DND-41 (cell line): ENCODE results near the gene PLEKHA7.

Experiments
- ATAC-seq: fragments of 200-7000 bp; cut with Tn5 transposase; 3 replicates; pipeline ENCODE4 v1.9.1; 2021; ENCODE audit warnings: low read depth; ENCODE audit not compliant: insufficient read depth
- DNase-seq: peaks from one replicate; pipeline ENCODE4 v3.0.0-alpha.2; 2020
- H2AFZ ChIP-seq: 2 replicates; pipeline ENCODE4 v1.6.0; 2012; ENCODE audit warnings: low read depth, low read length
- H3K27ac ChIP-seq: 2 replicates; pipeline ENCODE4 v1.5.1; 2012; ENCODE audit warnings: low read length, inconsistent platforms
- H3K27me3 ChIP-seq: fragments of 200-600 bp; sonication (generic); 2 replicates; pipeline ENCODE4 v1.6.0; 2012; ENCODE audit warnings: low read length, mild to moderate bottlenecking, inconsistent platforms; ENCODE audit not compliant: insufficient read depth, poor library complexity
- H3K36me3 ChIP-seq: 2 replicates; pipeline ENCODE4 v1.5.1; 2012; ENCODE audit warnings: low read length, inconsistent platforms; ENCODE audit not compliant: insufficient read depth
- H3K4me1 ChIP-seq: 2 replicates; pipeline ENCODE4 v1.5.1; 2012; ENCODE audit warnings: mild to moderate bottlenecking, low read length; ENCODE audit not compliant: insufficient read depth
- H3K4me2 ChIP-seq: 2 replicates; pipeline ENCODE4 v1.6.0; 2012; ENCODE audit warnings: mild to moderate bottlenecking, moderate library complexity, low read length, inconsistent platforms; ENCODE audit not compliant: insufficient read depth
- H3K4me3 ChIP-seq, 2 experiments: fragments of 200-600 bp in 1 of 2; shearing (Covaris generic) in 1 of 2; 2 replicates each; pipeline ENCODE4 v1.5.1; 2012 to 2016; ENCODE audit warnings: inconsistent platforms in 2 of 2, low read length in 2 of 2, mild to moderate bottlenecking in 2 of 2, low read depth in 1 of 2, moderate library complexity in 1 of 2
- H3K79me2 ChIP-seq: 2 replicates; pipeline ENCODE4 v1.6.0; 2012; ENCODE audit warnings: low read length, inconsistent platforms; ENCODE audit not compliant: insufficient read depth
- H3K9ac ChIP-seq: 2 replicates; pipeline ENCODE4 v1.6.0; 2012; ENCODE audit warnings: low read depth, mild to moderate bottlenecking, inconsistent platforms, low read length, moderate library complexity
- H3K9me3 ChIP-seq: 2 replicates; pipeline ENCODE4 v1.5.1; 2012; ENCODE audit warnings: low read length, moderate library complexity, mild to moderate bottlenecking, inconsistent platforms; ENCODE audit not compliant: insufficient read depth, severe bottlenecking
- H4K20me1 ChIP-seq: 2 replicates; pipeline ENCODE4 v1.6.0; 2012; ENCODE audit warnings: low read length; ENCODE audit not compliant: insufficient read depth
- EZH2 ChIP-seq: IDR thresholded peaks from 3 replicates; pipeline ENCODE4 v1.6.1; 2012; ENCODE audit warnings: borderline replicate concordance, low read depth, mild to moderate bottlenecking, moderate library complexity, low read length, inconsistent platforms; ENCODE audit not compliant: severe bottlenecking
- TF ChIP-seq, protein P1 (sequence below): IDR thresholded peaks from 2 replicates; pipeline ENCODE4 v1.5.1; 2012; ENCODE audit warnings: borderline replicate concordance, low read length, moderate library complexity, mild to moderate bottlenecking; ENCODE audit not compliant: poor library complexity, severe bottlenecking; ENCODE audit errors: extremely low read depth

Gene PLEKHA7

DNA sequence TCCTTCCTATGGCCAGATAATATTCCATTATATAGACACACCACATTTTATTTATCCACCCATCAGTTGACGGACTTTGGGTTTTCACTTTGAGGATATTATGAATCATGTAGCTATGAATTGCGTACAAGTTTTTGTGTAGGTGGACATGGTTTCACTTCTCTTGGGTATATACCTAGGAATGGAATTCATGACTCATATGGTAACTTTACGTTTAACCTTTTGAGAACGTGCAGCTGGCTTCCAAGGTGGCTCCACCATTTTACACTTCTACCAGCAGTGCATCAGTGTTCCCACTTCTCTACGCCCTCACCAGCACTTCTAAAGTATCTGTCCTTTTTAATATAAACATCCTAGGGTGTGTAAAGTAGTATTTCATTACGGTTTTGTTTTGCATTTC lies 112.0 kb downstream of the PLEKHA7 start:
- Histone ChIP-seq H2AFZ (no peak overlapping the region), H3K27ac (no peak overlapping the region), H3K9me3 (no peaks in the 10 kb centered on the region), H3K79me2 (no peaks in the 10 kb centered on the region), H3K4me1 (no peaks in the 10 kb centered on the region), H3K9ac (no peak overlapping the region), H3K27me3 (peaks cover 7% of the 10 kb centered on the region), H3K36me3 (no peaks in the 10 kb centered on the region), H3K4me3 (no peak overlapping the region), H4K20me1 (no peaks in the 10 kb centered on the region), H3K4me2 (no peak overlapping the region)
- no peak for ATAC-seq
- DNase-seq, result no peak
- TF ChIP-seq, protein P1, sequence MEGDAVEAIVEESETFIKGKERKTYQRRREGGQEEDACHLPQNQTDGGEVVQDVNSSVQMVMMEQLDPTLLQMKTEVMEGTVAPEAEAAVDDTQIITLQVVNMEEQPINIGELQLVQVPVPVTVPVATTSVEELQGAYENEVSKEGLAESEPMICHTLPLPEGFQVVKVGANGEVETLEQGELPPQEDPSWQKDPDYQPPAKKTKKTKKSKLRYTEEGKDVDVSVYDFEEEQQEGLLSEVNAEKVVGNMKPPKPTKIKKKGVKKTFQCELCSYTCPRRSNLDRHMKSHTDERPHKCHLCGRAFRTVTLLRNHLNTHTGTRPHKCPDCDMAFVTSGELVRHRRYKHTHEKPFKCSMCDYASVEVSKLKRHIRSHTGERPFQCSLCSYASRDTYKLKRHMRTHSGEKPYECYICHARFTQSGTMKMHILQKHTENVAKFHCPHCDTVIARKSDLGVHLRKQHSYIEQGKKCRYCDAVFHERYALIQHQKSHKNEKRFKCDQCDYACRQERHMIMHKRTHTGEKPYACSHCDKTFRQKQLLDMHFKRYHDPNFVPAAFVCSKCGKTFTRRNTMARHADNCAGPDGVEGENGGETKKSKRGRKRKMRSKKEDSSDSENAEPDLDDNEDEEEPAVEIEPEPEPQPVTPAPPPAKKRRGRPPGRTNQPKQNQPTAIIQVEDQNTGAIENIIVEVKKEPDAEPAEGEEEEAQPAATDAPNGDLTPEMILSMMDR, result no peak
- TF ChIP-seq EZH2, result no peak

DNA sequence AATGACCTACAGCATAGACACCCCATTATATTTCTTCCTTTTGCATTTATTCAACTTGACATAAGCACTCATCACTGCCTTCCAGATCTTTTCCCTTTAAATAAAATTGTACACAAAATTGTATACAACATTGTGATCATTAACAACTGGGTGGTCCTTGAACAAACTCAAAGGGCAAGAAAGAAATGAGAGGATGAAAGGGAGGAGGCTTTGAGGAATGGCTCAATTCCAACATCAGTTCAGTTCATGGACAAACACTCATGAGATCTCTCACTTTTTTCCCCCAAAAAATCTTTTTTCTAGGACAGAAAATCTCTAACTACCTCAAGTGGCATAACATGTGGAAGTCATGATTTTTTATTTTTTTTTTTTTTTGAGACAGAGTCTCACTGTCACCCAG lies 113.7 kb downstream of the PLEKHA7 start:
- no peak overlapping the region for H3K9ac ChIP-seq
- H4K20me1 ChIP-seq, result no peaks in the 10 kb centered on the region
- no peak for ATAC-seq
- H3K79me2 ChIP-seq, result no peaks in the 10 kb centered on the region
- H3K4me3 ChIP-seq, result no peak overlapping the region
- DNase-seq, result no peak
- TF ChIP-seq, protein P1, result no peak
- no peak for TF ChIP-seq EZH2
- no peaks in the 10 kb centered on the region for H3K4me1 ChIP-seq
- no peak overlapping the region for H3K4me2 ChIP-seq
- peaks cover 10% of the 10 kb centered on the region for H3K27me3 ChIP-seq
- no peaks in the 10 kb centered on the region for H3K36me3 ChIP-seq
- H3K27ac ChIP-seq, result no peak overlapping the region
- no peak overlapping the region for H2AFZ ChIP-seq
- no peaks in the 10 kb centered on the region for H3K9me3 ChIP-seq

DNA sequence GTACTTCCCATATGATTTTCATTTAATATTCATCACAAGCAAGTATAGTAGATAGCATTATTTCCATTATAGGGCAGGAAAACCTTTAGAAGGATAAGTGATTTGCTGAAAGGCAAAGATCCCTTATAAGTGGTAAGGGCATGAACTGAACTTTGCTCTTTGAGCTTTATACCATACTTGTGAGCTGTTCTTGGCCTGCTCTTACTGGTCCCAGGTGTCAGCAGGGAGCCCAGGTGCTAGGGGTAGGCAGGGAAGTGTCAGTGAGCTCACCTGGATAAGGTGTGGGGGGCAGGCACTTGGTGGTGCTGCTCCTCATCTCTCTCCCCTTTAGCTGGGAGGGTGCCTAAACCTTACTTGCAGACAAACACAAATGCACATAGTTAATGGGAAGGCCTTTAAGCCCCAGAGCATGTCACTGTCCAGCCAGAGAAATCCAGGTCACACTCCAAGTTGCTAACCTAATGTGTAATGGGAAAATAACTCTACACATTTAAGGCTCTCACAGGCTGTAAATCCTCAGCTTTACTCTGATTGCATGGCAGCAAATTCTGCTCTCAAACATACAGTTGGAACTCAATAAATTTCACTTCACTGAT lies 114.4 kb downstream of the PLEKHA7 start:
- peaks cover 10% of the 10 kb centered on the region for H3K27me3 ChIP-seq
- H3K36me3 ChIP-seq, result no peaks in the 10 kb centered on the region
- H4K20me1 ChIP-seq, result no peaks in the 10 kb centered on the region
- H3K27ac ChIP-seq, result no peak overlapping the region
- H3K4me1 ChIP-seq, result no peaks in the 10 kb centered on the region
- TF ChIP-seq, protein P1, result no peak
- no peak for TF ChIP-seq EZH2
- no peak overlapping the region for H2AFZ ChIP-seq
- H3K9me3 ChIP-seq, result no peaks in the 10 kb centered on the region
- H3K4me2 ChIP-seq, result no peak overlapping the region
- ATAC-seq, result no peak
- no peak overlapping the region for H3K9ac ChIP-seq
- H3K79me2 ChIP-seq, result no peaks in the 10 kb centered on the region
- no peak overlapping the region for H3K4me3 ChIP-seq
- DNase-seq, result no peak
